ENCODE measurements around the gene LEUTX.

LEUTX gene

DNA sequence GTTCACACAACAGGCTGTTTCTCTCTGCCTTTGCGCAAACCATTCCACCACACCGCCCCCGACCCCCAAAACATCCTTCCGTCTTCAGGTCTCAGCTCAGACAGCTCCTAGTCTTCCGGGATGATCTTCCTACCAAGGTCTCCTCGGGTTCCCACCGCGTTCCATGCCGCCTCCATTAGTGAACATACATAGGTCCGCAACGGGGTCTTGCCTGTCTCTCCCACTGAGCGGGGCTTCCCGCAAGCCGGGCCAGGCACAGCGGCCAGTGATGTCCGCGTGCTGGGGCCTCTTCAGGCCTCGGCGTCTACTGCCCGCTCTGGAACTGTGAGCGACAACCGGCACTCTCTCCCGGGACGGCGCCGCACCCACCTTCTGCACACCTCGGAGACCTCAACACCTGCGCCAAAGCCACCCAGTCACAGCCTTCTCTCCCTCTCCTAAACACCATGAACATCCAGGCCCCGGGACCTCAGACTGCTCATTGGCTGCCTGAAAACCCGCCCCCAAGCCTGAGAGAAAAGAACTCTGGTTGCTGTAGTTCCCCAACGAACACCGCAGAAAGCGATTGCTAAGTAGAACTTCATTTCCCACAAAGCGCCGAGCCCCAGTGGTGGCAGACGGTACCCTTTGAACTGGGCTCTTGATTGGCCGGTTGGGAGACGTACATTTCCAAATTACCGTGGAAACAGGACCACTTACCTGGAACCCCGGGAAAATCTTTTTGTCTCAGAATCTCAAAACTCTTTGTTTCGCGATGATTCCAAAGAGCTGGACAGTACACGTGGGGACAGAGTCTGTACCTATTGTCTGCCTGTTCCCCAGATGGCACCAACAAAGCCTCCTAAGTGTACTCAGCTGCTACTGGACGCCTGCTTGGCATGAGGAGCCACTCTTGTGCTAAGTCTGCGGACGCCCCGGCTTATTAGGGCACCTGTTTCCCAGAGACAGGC lies 45.8 kb downstream of the LEUTX start:
- peak; percentile 91 for DNase-seq

DNA sequence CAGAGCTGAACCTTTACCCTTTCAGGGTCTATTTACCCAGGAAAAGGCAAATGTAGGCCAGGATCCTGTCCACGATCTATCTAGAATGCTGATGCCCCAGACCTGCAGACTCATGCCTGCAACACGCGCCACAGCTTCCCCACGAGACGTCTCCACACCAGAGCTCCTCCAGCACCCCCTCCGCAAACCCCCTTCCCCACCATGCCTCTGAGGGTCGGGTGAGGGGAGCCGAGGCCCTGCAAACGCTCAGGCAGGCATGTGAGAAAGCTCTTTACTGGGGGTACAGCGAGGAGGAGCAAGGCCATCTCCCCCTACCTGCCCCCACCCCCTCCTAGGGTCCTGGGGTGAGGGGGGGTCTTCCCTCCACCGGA lies 46.4 kb downstream of the LEUTX start:
- DNase-seq = no peak

DNA sequence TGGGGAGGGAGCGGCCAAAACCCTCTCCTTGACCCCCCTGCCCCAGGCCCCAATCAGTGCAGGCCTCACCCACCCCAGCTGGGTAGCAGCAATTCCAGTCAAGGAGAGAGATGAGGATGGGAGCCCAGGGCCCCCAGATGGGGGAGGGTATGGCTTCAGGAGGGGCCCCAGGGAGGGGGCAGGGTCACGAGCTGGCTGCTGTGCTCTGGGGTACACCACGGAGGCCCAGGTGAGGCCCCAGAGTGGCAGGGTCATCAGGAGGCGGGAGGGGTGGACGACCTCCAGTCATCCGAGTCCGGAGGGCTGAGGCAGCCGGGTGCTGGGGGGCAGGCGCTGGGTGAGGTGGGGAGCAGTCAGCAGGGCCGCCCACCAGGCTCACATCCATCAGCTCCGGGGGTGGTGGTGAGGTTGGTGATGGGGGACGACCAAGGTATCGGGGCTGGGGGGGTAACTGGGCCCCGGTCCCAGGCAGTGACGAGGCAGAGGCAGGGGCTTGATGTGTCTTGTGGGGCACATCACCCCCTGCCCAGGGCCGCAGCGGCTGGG lies 47.0 kb downstream of the LEUTX start:
- no peak for DNase-seq

DNA sequence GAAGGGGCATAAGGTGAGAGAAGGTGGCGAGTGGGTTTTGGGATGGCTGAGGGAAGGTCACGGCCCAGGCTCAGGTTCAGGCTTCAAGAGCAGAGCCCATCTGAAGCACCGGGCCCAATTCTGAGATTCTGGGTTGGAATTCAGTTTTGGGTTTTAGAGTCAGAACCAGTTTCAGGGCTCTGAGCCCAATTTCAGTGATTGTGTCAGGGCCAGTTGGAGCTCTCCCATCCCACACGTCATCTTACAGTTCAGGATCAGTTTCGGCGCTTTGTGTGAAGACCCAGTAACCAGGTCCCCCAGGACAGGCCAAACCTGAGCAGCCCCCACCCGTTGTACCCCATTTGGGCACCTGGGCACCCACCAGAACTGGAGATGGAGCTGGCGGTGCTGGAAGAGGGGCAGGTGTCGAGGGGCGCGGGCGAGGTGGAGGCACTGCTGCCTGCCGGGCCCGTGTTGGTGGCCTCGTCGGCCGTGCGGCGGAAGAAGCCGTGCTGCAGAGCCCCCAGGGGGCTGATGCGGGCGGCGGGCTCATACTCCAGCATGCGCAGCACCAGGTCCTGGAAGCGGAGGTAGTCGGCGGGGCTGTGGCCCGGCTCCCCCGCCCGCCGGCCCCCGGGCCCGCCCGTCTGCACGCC lies 47.8 kb downstream of the LEUTX start:
- DNase-seq = no peak

DNA sequence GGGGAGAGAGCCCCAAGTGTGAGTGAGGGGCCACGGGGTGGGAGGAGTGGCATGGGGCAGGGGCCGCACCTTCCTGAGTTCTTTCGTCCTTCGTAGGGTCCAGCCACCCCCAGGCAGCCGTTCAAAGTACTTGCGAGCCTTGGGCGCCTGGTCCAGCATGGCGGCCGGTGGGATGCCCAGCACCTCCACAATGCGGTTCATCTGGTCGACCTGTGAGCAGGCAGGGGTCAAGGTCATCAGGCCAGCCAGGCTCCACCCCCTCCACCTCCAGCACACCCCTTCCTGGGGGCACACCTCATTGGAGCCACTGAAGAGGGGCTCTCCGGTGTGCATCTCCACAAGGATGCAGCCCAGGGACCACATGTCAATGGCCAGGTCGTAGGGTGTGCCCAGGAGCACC lies 48.6 kb downstream of the LEUTX start:
- DNase-seq = no peak

DNA sequence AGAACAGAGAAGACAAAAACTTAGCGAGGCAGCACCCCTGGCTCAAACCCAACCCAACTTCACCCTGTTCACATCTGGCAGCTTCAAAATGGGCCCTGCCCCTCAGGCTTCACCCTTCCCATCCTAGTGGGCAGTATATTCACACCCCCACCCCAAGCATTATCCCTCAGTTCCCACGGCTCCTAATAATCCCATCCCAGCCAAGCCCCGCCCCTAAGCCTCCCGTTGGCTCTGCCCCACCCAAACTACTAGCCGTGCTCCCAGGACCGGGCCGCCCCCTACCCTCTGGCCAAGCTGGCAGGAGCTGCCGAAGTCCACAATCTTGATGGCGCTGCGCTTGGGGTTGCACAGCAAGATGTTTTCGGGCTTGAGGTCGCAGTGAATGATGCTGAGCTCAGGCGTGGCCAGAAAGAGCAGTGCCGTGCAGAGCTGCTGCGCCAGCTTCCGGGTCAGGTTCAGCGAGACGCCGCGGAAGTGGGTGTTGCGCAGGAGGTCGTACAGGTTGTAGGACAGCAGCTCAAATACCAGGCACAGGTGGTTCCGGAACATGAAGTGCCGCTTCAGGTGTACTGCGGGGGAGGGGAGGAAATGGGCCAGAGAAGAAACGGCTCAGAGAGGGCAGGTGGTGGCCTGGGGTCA lies 49.5 kb downstream of the LEUTX start:
- no peak for DNase-seq

DNA sequence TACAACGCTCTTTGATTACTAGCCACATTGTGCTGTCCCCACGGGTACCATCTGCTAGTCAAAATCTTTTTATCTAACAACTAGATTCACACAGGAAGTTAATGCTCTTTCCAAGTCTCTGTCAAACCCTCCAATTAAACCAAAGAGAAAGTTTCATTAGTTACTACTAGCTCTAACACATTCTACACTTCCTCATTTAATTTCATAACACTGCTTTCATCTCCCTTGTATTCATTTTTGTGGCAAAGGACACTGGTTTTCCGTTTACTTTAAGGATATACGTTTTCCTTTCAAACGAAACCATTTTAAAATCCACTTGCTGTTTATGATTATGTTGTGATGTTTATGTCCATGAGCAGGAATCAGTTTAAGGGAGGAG lies 50.0 kb downstream of the LEUTX start:
- DNase-seq = no peak

DNA sequence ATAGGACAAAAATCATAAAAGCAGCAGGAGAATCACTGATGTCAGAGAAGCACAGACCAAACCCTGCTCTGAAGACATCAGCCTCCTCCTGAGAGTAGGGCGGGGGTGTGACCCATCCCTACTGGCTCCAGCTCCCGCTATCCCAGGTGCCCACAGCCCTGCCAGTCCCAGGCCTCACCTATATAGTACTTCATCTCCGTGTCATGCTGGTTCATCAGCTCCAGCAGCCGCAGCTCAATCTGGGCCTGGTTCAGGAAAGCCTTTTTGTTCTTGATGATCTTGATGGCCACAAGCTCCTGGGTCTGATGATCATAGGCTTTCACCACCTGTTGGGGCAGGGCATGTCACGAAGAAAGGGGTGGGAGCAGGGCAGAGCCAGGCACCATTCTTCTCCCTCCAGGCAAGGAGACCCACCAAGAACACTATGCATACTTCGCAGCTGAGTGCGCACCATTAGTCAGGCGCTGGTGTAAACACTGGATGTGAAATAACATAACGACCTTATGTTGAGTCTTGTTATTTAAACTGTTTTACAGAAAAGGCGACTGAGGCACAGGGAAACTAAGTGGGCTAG lies 51.1 kb downstream of the LEUTX start:
- DNase-seq = no peak

DNA sequence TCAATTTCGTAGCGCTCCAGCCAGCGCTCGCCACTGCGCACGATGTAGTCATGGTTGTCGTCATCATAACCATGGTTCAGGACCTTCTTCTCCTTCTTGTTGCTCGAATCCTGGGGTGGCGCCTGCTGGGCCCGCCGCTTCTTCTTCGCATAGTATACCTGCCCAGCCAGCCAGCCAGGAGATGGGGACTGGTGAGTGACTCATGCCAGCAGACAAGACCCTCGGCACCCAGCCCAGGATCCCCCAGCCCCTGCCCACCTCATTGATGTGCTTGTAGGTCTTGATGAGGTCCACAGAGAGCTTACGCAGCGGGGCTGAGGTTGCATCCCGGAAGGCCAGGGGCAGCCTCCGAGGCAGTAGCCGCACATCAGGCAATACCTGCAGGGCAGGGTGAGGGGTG lies 51.8 kb downstream of the LEUTX start:
- no peak for DNase-seq

DNA sequence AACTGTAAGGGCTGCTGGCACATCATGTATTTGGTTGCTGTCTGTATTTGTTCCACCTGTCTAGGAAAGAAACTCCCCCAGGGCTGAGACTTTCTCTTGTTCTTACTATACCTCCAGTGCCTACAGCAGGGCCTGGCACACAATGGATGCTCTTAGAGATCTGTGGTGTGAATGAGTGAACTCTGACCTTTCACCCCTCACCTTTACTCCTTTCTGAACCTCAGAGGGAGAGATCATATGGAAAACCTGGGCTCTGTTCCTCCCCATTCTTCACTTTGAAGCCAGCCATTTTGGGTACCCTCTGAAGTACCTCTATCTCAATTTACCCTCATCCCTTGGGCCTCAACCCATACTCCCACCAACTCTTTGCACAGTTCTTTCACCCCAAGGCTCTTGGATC lies 52.2 kb downstream of the LEUTX start:
- DNase-seq = no peak

DNA sequence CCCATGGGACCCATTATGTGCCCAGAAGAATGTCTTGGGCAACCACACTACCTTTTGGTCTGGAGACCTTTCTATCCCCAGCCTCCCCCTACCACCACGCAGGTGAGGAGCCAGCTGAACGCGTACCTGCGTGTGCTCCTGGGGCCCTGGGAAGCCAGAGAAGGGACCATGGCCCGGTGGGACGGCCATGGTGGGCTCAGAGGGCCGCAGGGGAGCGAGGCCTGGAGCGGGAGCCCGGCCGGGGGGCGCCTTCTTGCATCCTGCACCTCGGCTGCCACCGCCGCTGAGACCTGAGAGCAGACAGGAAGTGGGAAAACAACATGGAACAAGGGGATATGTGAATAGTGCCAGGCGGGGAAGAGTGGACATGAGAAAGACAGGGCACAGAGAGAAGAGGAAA lies 53.0 kb downstream of the LEUTX start:
- no peak for DNase-seq

DNA sequence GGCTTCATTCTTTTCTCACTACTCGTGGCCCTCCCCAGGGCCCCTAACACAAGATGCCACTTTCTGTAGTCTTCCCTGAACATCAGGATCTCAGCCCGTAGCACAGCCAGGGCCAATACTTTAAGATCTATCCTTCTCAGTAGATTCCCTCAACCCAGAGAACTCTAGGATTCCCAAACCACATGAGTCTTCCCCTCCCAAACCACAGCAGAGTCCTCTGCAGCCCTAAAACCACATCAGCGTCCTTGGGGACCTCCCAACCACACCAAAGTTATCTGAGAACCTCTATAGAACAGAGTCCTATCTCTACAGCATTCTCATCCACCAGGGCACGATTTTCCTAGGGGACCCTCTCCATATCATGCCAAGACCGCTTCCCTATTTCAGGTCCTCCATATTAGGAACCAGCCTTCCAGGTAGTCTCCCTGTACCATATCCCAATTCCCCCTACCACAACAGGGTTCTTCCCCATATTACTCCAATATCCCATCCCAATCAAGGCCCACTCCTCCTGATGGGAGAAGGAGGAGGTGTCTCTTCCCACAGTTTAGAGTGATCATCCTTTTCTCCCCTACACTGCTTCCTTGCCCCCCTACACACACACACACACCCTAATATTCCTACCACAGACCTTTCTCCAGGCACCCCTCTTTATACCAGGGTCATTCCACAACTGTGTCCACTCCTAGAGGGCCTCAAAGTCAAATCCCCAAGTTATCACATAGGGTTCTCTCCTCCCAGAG lies 53.9 kb downstream of the LEUTX start:
- DNase-seq = peak; percentile 49

DNA sequence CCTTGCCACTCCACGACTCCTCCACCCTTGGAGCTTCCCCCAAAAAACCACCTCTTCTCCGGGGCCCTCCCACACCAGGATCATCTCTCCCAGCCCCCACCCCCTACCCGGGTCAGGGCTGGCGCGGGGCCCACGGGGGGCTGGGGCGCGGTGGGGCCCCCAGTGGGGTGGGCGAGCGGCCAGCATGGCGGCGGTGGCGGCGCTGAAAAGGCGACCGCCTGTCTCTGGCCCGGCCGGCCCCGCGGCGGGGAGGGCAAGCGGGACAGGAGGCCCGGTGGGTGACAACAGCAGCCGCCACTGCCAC lies 54.5 kb downstream of the LEUTX start:
- DNase-seq = no peak

DNA sequence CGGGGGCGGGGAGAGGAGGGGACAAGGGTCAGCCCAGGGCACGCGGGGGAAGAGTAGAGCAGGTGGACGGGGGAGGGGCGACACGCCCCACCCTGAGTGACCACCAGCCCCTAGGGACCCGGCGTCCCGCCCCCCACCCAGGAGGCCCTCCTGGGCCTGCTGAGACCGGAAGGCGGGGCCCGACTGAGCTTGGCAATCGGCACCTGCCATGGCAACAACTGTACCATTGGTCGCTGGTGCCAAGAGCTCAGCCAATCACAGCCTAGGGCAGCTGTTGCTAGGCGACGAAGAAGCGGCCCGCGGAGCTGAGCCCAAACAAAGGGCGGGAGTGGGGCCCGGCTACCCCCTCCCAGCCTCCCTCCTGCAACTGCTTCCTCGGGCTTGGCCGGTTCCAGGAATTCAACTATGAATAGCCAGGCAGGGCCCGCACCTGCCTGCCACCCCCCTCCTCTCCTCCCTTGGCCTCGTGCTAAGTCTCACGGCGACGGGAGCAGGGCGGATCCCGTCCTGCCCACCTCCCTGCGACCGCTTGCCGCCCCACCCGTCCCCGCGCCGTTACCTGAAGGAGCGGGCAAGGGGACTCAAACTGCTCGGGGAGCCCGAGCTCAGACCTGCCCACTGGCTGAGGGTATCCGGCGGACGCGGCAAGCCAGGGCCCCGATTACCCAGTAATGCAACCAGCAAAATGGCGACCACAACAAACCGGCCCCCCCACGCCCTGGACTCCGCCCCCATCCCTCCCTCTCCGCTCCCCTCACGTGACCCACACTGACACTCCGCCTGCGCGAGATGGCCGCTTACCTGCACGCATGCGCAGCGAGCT lies 55.0 kb downstream of the LEUTX start, which contains the start of gene DYRK1B:
Gene DYRK1B (minus strand): TSS at position 699 of the 823 bp plus-strand sequence. CDS start 2,295 bp downstream, outside the sequence.
- peak; percentile 97 for DNase-seq

DNA sequence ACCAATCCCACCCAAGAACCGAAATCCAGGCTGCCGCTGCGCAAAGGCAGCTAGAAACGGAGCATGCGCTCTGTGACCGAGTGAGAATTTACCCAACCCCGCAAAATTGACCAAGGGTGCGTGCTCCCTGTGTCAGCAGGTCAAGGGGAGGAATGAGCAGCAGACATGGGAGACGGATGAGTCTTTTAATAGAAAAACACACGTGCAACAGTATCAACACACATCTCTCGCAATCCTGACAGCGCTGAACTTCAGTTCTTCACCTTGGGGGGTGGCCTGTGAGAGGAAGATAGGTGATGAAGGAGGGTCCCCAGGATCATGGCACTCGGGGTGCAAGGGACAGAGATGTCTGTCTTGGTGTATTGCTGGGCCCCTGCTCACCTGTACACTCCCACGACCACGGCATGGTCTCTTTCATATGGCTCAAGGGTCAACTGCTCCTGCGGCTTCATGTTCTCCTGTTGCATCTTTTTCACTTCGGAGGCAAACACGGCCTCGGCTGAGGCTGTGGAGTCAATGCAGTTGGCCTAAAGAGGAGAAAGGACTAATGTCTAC lies 55.7 kb downstream of the LEUTX start:
- DNase-seq = no peak
